Right lobe of liver (tissue), 4 donors: ENCODE measurements around the gene RIT2.

ENCODE experiments used
- CTCF ChIP-seq, 4 donors: fragments of 200-600 bp in 3 of 4; fragments of 450-650 bp in 1 of 4; IDR thresholded peaks; one replicate each; pipeline versions ENCODE4 v1.5.1 to v1.8.0; 2016 to 2022; ENCODE audit warnings: antibody characterized with exemption in 4 of 4, mild to moderate bottlenecking in 2 of 4
- POLR2A ChIP-seq: fragments of 450-650 bp; IDR thresholded peaks from one replicate; pipeline ENCODE4 v1.6.1; 2017; ENCODE audit warnings: antibody characterized with exemption, mild to moderate bottlenecking
- donor health status: DM: no; HTN: no; CAD: no.
- donor health status: DM: no; HTN: no; CAD: no.
- donor health status: DM: no; HTN: yes; CAD: no.

DNA sequence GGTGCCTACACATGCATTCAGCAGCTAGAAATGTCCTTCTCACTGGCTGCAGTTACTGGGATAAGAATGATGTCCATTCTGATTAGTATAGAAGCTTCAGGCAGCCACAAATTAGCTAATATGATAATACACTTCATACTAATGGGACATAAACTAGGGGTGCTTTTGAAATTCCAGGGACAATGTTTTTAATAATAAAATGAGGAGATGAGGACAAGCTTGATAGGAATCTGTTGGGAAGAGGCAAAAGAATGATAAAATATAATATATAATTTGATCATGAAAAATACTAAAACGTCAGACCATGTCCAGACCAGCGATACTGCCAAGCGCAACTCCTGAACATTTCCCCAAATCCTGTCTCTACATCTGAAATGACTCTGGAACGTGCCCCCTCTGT is 157.1 kb downstream of the RIT2 start:
- TF ChIP-seq POLR2A: no peak
- no peak for TF ChIP-seq CTCF (IDR thresholded peaks at IDR 0.05)
